GM18861 (cell line): ENCODE measurements around the gene CDK13.
A peak's percentile ranks its signal among the peaks of the same experiment; 100 is the strongest.

Experiments
- ATAC-seq: cut with Tn5 transposase; IDR thresholded peaks from one replicate; pipeline ENCODE4 v1.9.1; 2021; ENCODE audit not compliant: unreplicated experiment

The CDK13 gene

GRCh38 chr7:39948956-39949928 lies 814 bp upstream of the CDK13 start:
- peak; percentile 64 for ATAC-seq

GRCh38 chr7:39950473-39951225 lies 593 bp downstream of the CDK13 start:
- no peak for ATAC-seq

GRCh38 chr7:39951226-39952194 lies 1.5 kb downstream of the CDK13 start:
- peak; percentile 24 for ATAC-seq

- no peak for ATAC-seq
These were observed 2.3 kb downstream of the CDK13 start for GRCh38 chr7:39952374-39952773.

- no peak for ATAC-seq
These were observed 2.7 kb downstream of the CDK13 start for GRCh38 chr7:39952803-39953202.

- ATAC-seq = no peak
These were observed 4.6 kb downstream of the CDK13 start for GRCh38 chr7:39954694-39955093.

GRCh38 chr7:39958038-39958437 lies 8.0 kb downstream of the CDK13 start:
- no peak for ATAC-seq

- no peak for ATAC-seq
These were observed 17.5 kb downstream of the CDK13 start for GRCh38 chr7:39967406-39968161.

GRCh38 chr7:39969431-39969830 lies 19.4 kb downstream of the CDK13 start:
- no peak for ATAC-seq

- peak; percentile 80 for ATAC-seq
These were observed 21.9 kb downstream of the CDK13 start for GRCh38 chr7:39971924-39972323.

GRCh38 chr7:39973801-39974200 lies 23.7 kb downstream of the CDK13 start:
- ATAC-seq = no peak

- no peak for ATAC-seq
These were observed 28.3 kb downstream of the CDK13 start for GRCh38 chr7:39978230-39978934.

GRCh38 chr7:39979406-39980073 lies 29.5 kb downstream of the CDK13 start:
- no peak for ATAC-seq

- ATAC-seq = no peak
These were observed 35.4 kb downstream of the CDK13 start for GRCh38 chr7:39985398-39985918.

GRCh38 chr7:39987641-39988347 lies 37.7 kb downstream of the CDK13 start:
- no peak for ATAC-seq

- no peak for ATAC-seq
These were observed 50.8 kb downstream of the CDK13 start for GRCh38 chr7:40000734-40001315.

- ATAC-seq = no peak
These were observed 51.6 kb downstream of the CDK13 start for GRCh38 chr7:40001649-40002048.

GRCh38 chr7:40003597-40003996 lies 53.5 kb downstream of the CDK13 start:
- no peak for ATAC-seq
